Mammary epithelial cell (primary cell): Measurements from ENCODE around the gene ITGA8.

Source experiments
- EZH2 ChIP-seq: IDR thresholded peaks from 2 replicates; pipeline ENCODE4 v1.6.1; 2012; ENCODE audit warnings: low read length, inconsistent platforms, borderline replicate concordance
- TF ChIP-seq, protein P1 (sequence below), 2 donors: IDR thresholded peaks in 1 of 2; conservative IDR thresholded peaks in 1 of 2; 2 replicates each; pipeline ENCODE4 v1.5.1; 2011 to 2012; ENCODE audit warnings: inconsistent platforms in 2 of 2, low read length in 2 of 2, mild to moderate bottlenecking in 2 of 2, control low read depth in 1 of 2, low read depth in 1 of 2; ENCODE audit not compliant: insufficient read depth in 1 of 2; ENCODE audit errors: extremely low read depth in 1 of 2

DNA sequence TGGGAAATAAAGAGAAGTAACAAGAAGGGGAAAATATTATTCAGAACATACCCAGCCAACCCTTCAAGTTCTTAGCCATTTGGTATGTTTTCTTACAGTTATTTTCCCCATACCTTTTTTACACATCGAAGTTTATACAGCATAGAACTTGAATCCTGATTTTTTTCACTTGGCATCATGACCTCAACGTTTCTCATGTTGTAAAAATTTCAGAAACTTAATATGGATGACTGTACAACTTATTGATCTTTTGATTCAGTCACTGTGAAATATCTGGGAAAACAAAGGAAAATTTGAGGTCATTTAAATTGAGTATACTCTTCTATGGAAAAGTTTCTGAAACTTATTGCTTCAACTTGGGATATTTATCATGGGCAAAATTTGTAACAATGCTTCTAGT, 245.1 kb downstream of the ITGA8 start:
- TF ChIP-seq, protein P1, sequence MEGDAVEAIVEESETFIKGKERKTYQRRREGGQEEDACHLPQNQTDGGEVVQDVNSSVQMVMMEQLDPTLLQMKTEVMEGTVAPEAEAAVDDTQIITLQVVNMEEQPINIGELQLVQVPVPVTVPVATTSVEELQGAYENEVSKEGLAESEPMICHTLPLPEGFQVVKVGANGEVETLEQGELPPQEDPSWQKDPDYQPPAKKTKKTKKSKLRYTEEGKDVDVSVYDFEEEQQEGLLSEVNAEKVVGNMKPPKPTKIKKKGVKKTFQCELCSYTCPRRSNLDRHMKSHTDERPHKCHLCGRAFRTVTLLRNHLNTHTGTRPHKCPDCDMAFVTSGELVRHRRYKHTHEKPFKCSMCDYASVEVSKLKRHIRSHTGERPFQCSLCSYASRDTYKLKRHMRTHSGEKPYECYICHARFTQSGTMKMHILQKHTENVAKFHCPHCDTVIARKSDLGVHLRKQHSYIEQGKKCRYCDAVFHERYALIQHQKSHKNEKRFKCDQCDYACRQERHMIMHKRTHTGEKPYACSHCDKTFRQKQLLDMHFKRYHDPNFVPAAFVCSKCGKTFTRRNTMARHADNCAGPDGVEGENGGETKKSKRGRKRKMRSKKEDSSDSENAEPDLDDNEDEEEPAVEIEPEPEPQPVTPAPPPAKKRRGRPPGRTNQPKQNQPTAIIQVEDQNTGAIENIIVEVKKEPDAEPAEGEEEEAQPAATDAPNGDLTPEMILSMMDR (conservative IDR thresholded peaks at IDR 0.05 in 1 of 2, IDR thresholded peaks at IDR 0.05 in 1 of 2; ENCODE audit: extremely low read depth in 1 of 2, insufficient read depth in 1 of 2, low read depth in 1 of 2, low read length in 2 of 2): no peak
- TF ChIP-seq EZH2: no peak
